Measurements from ENCODE around the gene SLFN12.

DNA sequence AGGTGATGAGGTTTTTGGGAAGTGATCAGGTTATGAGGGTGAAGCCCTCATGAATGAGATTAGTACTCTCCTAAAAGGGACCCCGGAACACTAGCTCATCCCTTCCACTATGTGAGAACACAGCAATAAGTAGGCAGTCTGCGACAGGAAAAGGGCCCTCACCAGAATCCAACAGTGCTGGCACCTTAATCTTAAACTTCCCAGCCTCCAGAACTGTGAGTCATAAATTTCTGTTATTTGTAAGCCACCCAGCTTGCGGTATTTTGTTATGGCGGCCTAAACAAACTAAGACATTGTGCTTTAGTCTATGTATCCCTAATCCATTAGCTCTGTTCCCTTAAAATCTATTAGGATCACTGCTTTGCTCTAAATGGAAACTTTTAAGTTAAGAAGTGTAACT lies 8.5 kb downstream of the SLFN12 start:
- TF ChIP-seq CREB1 (IDR thresholded peaks at IDR 0.05; ENCODE audit: low read depth) (no peak), TEAD4 (IDR thresholded peaks at IDR 0.05) (no peak)

Data from Ishikawa (cell line).